H9 (cell line): ENCODE data around the gene UQCRC2. TPM values are rescaled to one million over a fixed set of nuclear protein-coding genes. Genes with fewer than 3 reads are reported as not detected.

Source experiments
- DNase-seq: peaks from one replicate; pipeline ENCODE4 v3.0.0-alpha.2; 2017
- H2AFZ ChIP-seq: one replicate; pipeline ENCODE4 v1.6.1; 2013; ENCODE audit warnings: mild to moderate bottlenecking, low read length, control low read depth, moderate library complexity
- H2AK5ac ChIP-seq: 2 replicates; pipeline ENCODE4 v1.6.1; 2013; ENCODE audit warnings: low read length, control low read depth, mixed read lengths; ENCODE audit not compliant: insufficient read length
- H2BK120ac ChIP-seq: one replicate; pipeline ENCODE4 v1.6.1; 2013; ENCODE audit warnings: low read depth, mild to moderate bottlenecking, low read length, control low read depth, inconsistent platforms; ENCODE audit not compliant: poor library complexity, severe bottlenecking
- H2BK12ac ChIP-seq: 2 replicates; pipeline ENCODE4 v1.6.1; 2013; ENCODE audit warnings: low read length, control low read depth, mixed read lengths, low read depth; ENCODE audit not compliant: insufficient read length
- H2BK15ac ChIP-seq: 2 replicates; pipeline ENCODE4 v1.6.1; 2013; ENCODE audit warnings: low read depth, low read length, control low read depth
- H2BK20ac ChIP-seq: one replicate; pipeline ENCODE4 v1.6.1; 2013; ENCODE audit warnings: low read depth, mild to moderate bottlenecking, low read length, control low read depth, inconsistent platforms; ENCODE audit not compliant: poor library complexity, severe bottlenecking
- H2BK5ac ChIP-seq: 2 replicates; pipeline ENCODE4 v1.6.1; 2013; ENCODE audit warnings: low read length, control low read depth, mixed read lengths; ENCODE audit not compliant: insufficient read length
- H3K14ac ChIP-seq: 2 replicates; pipeline ENCODE4 v1.6.1; 2013; ENCODE audit warnings: low read length, control low read depth; ENCODE audit not compliant: insufficient read depth
- H3K18ac ChIP-seq: 2 replicates; pipeline ENCODE4 v1.6.1; 2013; ENCODE audit warnings: low read depth, mild to moderate bottlenecking, mixed read lengths, low read length, control low read depth; ENCODE audit not compliant: insufficient read length
- H3K23ac ChIP-seq: 2 replicates; pipeline ENCODE4 v1.6.1; 2013; ENCODE audit warnings: low read length, control low read depth, mixed read lengths, low read depth; ENCODE audit not compliant: insufficient read length
- H3K23me2 ChIP-seq: 2 replicates; pipeline ENCODE4 v1.6.1; 2013; ENCODE audit warnings: low read depth, mild to moderate bottlenecking, mixed read lengths, low read length, control low read depth; ENCODE audit not compliant: insufficient read length, poor library complexity, severe bottlenecking
- H3K27ac ChIP-seq: 2 replicates; pipeline ENCODE4 v1.5.1; 2013; ENCODE audit warnings: low read length, control low read depth, mixed read lengths, low read depth; ENCODE audit not compliant: insufficient read length
- H3K27me3 ChIP-seq: 2 replicates; pipeline ENCODE4 v1.6.1; 2013; ENCODE audit warnings: low read length, control low read depth, inconsistent platforms; ENCODE audit not compliant: insufficient read depth
- H3K4ac ChIP-seq: 2 replicates; pipeline ENCODE4 v1.6.1; 2013; ENCODE audit warnings: low read depth, mild to moderate bottlenecking, control low read depth, inconsistent platforms, low read length, moderate library complexity
- H3K4me1 ChIP-seq: 2 replicates; pipeline ENCODE4 v1.6.1; 2013; ENCODE audit warnings: low read length, control low read depth, inconsistent platforms; ENCODE audit not compliant: insufficient read depth
- H3K4me2 ChIP-seq: 2 replicates; pipeline ENCODE4 v1.6.1; 2013; ENCODE audit warnings: low read length, control low read depth, mixed read lengths; ENCODE audit not compliant: insufficient read length, insufficient read depth
- H3K56ac ChIP-seq: 2 replicates; pipeline ENCODE4 v1.6.1; 2013; ENCODE audit warnings: low read depth, mild to moderate bottlenecking, mixed read lengths, low read length, control low read depth; ENCODE audit not compliant: insufficient read length
- H3K79me1 ChIP-seq: 2 replicates; pipeline ENCODE4 v1.6.1; 2013; ENCODE audit warnings: low read depth, mild to moderate bottlenecking, moderate library complexity, low read length, control low read depth, inconsistent platforms; ENCODE audit not compliant: insufficient read depth, poor library complexity, severe bottlenecking
- H3K79me2 ChIP-seq: 2 replicates; pipeline ENCODE4 v1.6.1; 2013; ENCODE audit warnings: low read length, control low read depth, inconsistent platforms; ENCODE audit not compliant: insufficient read depth
- H3K9ac ChIP-seq: 2 replicates; pipeline ENCODE4 v1.6.1; 2013; ENCODE audit warnings: low read length, control low read depth, mixed read lengths; ENCODE audit not compliant: insufficient read length; ENCODE audit errors: extremely low read depth
- H3K9me3 ChIP-seq: one replicate; pipeline ENCODE4 v1.6.1; 2013; ENCODE audit warnings: low read depth, low read length, inconsistent platforms; ENCODE audit not compliant: control insufficient read depth
- H3T11ph ChIP-seq: one replicate; pipeline ENCODE4 v1.6.1; 2013; ENCODE audit warnings: mild to moderate bottlenecking, low read length, control low read depth, inconsistent platforms
- H4K20me1 ChIP-seq: one replicate; pipeline ENCODE4 v1.6.1; 2013; ENCODE audit not compliant: control insufficient read depth, insufficient read length, insufficient read depth
- H4K5ac ChIP-seq: 2 replicates; pipeline ENCODE4 v1.6.1; 2013; ENCODE audit warnings: low read depth, mild to moderate bottlenecking, mixed read lengths, low read length, control low read depth; ENCODE audit not compliant: insufficient read length
- H4K8ac ChIP-seq: replicated peaks from 2 replicates; pipeline ENCODE4 v1.6.1; 2013; ENCODE audit warnings: low read length, control low read depth, mixed read lengths, low read depth; ENCODE audit not compliant: insufficient read length
- H4K91ac ChIP-seq: 2 replicates; pipeline ENCODE4 v1.6.1; 2013; ENCODE audit warnings: low read depth, mild to moderate bottlenecking, moderate library complexity, mixed read lengths, low read length, control low read depth; ENCODE audit not compliant: insufficient read length
- H3K27ac Mint-ChIP-seq, 3 experiments: 2 replicates in 2 of 3; 3 replicates in 1 of 3; pipeline ENCODE4 v1.8.0; 2020 to 2021; ENCODE audit warnings: mixed read lengths in 3 of 3, mild to moderate bottlenecking in 1 of 3, moderate library complexity in 1 of 3
- H3K27me3 Mint-ChIP-seq: 2 replicates; pipeline ENCODE4 v1.8.0; 2021; ENCODE audit warnings: low read depth, mild to moderate bottlenecking, moderate library complexity, mixed read lengths
- H3K36me3 Mint-ChIP-seq, 3 experiments: 2 replicates in 2 of 3; 3 replicates in 1 of 3; pipeline ENCODE4 v1.8.0; 2020 to 2021; ENCODE audit warnings: low read depth in 3 of 3, mixed read lengths in 3 of 3; ENCODE audit not compliant: insufficient read depth in 1 of 3
- H3K4me1 Mint-ChIP-seq, 2 experiments: 2 replicates each; pipeline ENCODE4 v1.8.0; 2020; ENCODE audit warnings: mixed read lengths in 2 of 2
- H3K4me3 Mint-ChIP-seq, 2 experiments: 2 replicates in 1 of 2; 3 replicates in 1 of 2; pipeline ENCODE4 v1.8.0; 2020 to 2021; ENCODE audit warnings: mild to moderate bottlenecking in 2 of 2, mixed read lengths in 2 of 2, moderate library complexity in 1 of 2
- H3K9me3 Mint-ChIP-seq, 2 experiments: 2 replicates in 1 of 2; 3 replicates in 1 of 2; pipeline ENCODE4 v1.8.0; 2020; ENCODE audit warnings: mild to moderate bottlenecking in 2 of 2, mixed read lengths in 2 of 2, moderate library complexity in 1 of 2
- WGBS: extraction: QIAGEN DNeasy Blood & Tissue Kit; methylation state at CpG from one replicate; pipeline ENCODE4 v1.1.7; 2013; ENCODE audit warnings: missing lambda C conversion rate, low lambda C conversion rate, mixed read lengths; ENCODE audit not compliant: insufficient read length; ENCODE audit errors: extremely low coverage; 5-methylcytosine and 5-hydroxymethylcytosine counted together
- total RNA-seq: library from RNA; stranded (reverse); gene quantifications from 2 replicates; pipeline ENCODE4 v1.2.1, GENCODE V29; 2021
- TF ChIP-seq, protein P1 (sequence below): fragments of 200-600 bp; sonication (generic); conservative IDR thresholded peaks from 3 replicates; pipeline ENCODE4 v1.8.0; 2021; ENCODE audit warnings: antibody characterized with exemption, mild to moderate bottlenecking

Gene UQCRC2
- total RNA-seq, 1 experiment from 2014 or later: 228 TPM

GRCh38 chr16:22031483-22032083 is 78.4 kb downstream of the UQCRC2 start:
- H2BK20ac ChIP-seq: no peak overlapping the region
- H2BK12ac ChIP-seq: no peak overlapping the region
- no peaks in the 10 kb centered on the region for H4K20me1 ChIP-seq
- no peak overlapping the region for H3K23ac ChIP-seq
- H3K79me2 ChIP-seq: no peaks in the 10 kb centered on the region; the same call in 1 of the 2 replicates
- no peak overlapping the region for H3K56ac ChIP-seq
- no peak overlapping the region for H3K18ac ChIP-seq
- no peak overlapping the region for H2BK5ac ChIP-seq
- H2BK15ac ChIP-seq: no peak overlapping the region
- H3K27me3 ChIP-seq: no peaks in the 10 kb centered on the region
- no peaks in the 10 kb centered on the region; the same call in 1 of the 2 replicates for H3K4me1 ChIP-seq
- H3K9ac ChIP-seq: no peak overlapping the region
- H2AFZ ChIP-seq: no peak overlapping the region
- no peak overlapping the region for H4K8ac ChIP-seq
- H3K79me1 ChIP-seq: peaks cover 3% of the 10 kb centered on the region
- H3K27ac ChIP-seq: no peak overlapping the region
- H4K91ac ChIP-seq: no peak overlapping the region
- no peak overlapping the region for H4K5ac ChIP-seq
- H3T11ph ChIP-seq: no peak overlapping the region
- no peak overlapping the region for H3K4me3 Mint-ChIP-seq
- H2AK5ac ChIP-seq: no peak overlapping the region
- no peak overlapping the region for H3K4me2 ChIP-seq
- H3K9me3 Mint-ChIP-seq: no peaks in the 10 kb centered on the region
- peaks cover 11 to 12% of the 10 kb centered on the region in 2 experiments for H3K4me1 Mint-ChIP-seq
- H3K27me3 Mint-ChIP-seq: no peaks in the 10 kb centered on the region
- no peak overlapping the region for H3K4ac ChIP-seq
- no peak overlapping the region for H3K14ac ChIP-seq
- no peaks in the 10 kb centered on the region for H3K9me3 ChIP-seq
- no CpG with 5 or more reads among the region's 2 CpGs for WGBS
- no peak for DNase-seq
- no peaks in the 10 kb centered on the region for H3K23me2 ChIP-seq
- H2BK120ac ChIP-seq: no peak overlapping the region
- H3K27ac Mint-ChIP-seq: no peak overlapping the region
- TF ChIP-seq, protein P1, sequence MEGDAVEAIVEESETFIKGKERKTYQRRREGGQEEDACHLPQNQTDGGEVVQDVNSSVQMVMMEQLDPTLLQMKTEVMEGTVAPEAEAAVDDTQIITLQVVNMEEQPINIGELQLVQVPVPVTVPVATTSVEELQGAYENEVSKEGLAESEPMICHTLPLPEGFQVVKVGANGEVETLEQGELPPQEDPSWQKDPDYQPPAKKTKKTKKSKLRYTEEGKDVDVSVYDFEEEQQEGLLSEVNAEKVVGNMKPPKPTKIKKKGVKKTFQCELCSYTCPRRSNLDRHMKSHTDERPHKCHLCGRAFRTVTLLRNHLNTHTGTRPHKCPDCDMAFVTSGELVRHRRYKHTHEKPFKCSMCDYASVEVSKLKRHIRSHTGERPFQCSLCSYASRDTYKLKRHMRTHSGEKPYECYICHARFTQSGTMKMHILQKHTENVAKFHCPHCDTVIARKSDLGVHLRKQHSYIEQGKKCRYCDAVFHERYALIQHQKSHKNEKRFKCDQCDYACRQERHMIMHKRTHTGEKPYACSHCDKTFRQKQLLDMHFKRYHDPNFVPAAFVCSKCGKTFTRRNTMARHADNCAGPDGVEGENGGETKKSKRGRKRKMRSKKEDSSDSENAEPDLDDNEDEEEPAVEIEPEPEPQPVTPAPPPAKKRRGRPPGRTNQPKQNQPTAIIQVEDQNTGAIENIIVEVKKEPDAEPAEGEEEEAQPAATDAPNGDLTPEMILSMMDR: no peak
- peaks cover 0 to 4% (median 0%) of the 10 kb centered on the region in 3 experiments; a peak in 3 of 7 replicates for H3K36me3 Mint-ChIP-seq

Other genes with a start within 250 kb of the UQCRC2 start
- 110 and 161 TPM in 2 replicates for gene NPIPB4, start 95.6 kb upstream of the UQCRC2 start, total RNA-seq
- gene PDZD9, start 47.8 kb downstream of the UQCRC2 start, total RNA-seq: not detected in 2 replicates
- 12.4 and 13.5 TPM in 2 replicates for gene MOSMO, start 54.8 kb downstream of the UQCRC2 start, total RNA-seq
- not detected in 2 replicates for gene VWA3A, start 139.2 kb downstream of the UQCRC2 start, total RNA-seq
- 0.09 TPM in 1 of 2 replicates, not detected in the other for gene SDR42E2, start 209.1 kb downstream of the UQCRC2 start, total RNA-seq